GM10248 (cell line): ENCODE data around the gene C12orf76.
A peak's percentile ranks its signal among the peaks of the same experiment; 100 is the strongest.

Experiments
- CTCF ChIA-PET: fragments of 300-600 bp; sonication (Branson Sonifier 250); formaldehyde crosslinking; extraction: SDS; loops from one replicate; lab custom pipeline; 2021; ENCODE audit warnings: antibody characterized with exemption; lab: Yijun Ruan, JAX
- POLR2A ChIA-PET: fragments of 350-650 bp; sonication (Branson Sonifier 250); formaldehyde crosslinking; extraction: SDS; loops from one replicate; lab custom pipeline; 2020; ENCODE audit warnings: antibody characterized with exemption; lab: Yijun Ruan, JAX
- DNase-seq: peaks from one replicate; pipeline ENCODE4 v3.0.0; 2012; ENCODE audit errors: extremely low spot score
- CTCF ChIP-seq: IDR thresholded peaks from 2 replicates; pipeline ENCODE4 v1.5.1; 2012; ENCODE audit warnings: mild to moderate bottlenecking, low read depth; ENCODE audit errors: extremely low read depth, missing control alignments, control extremely low read depth

C12orf76 gene

GRCh38 chr12:110006115-110006514 lies 42.2 kb downstream of the C12orf76 start:
- TF ChIP-seq CTCF = no peak
- no peak for DNase-seq
- ChIA-PET CTCF (no interaction called here), POLR2A (no interaction called here)

- no peak for DNase-seq
- no peak for TF ChIP-seq CTCF
- CTCF ChIA-PET = interaction anchor here (1.7 kb wide), 1 partner anchor 17 kb away, joined by 6 read pairs; no protein-coding TSS in a partner anchor
- POLR2A ChIA-PET = no interaction called here
Observed at GRCh38 chr12:110005319-110005973, 42.9 kb downstream of the C12orf76 start.

GRCh38 chr12:110004598-110004997 lies 43.7 kb downstream of the C12orf76 start:
- POLR2A ChIA-PET = no interaction called here
- no peak for TF ChIP-seq CTCF
- peak; percentile 61 for DNase-seq
- CTCF ChIA-PET = interaction anchor here (1.0 to 1.8 kb wide), 3 partner anchors 10 to 427 kb away, joined by 3 to 6 read pairs (median 5); no protein-coding TSS in a partner anchor

GRCh38 chr12:110002676-110003515 lies 45.4 kb downstream of the C12orf76 start:
- ChIA-PET POLR2A (no interaction called here), CTCF (interaction anchor here (1.4 to 2.1 kb wide), 3 partner anchors 8 to 18 kb away, joined by 3 to 5 read pairs (median 5); no protein-coding TSS in a partner anchor)
- no peak for TF ChIP-seq CTCF
- DNase-seq = no peak

- ChIA-PET CTCF (interaction anchor here (1.4 to 2.1 kb wide), 2 partner anchors 9 to 17 kb away, joined by 3 to 5 read pairs; no protein-coding TSS in a partner anchor), POLR2A (no interaction called here)
- DNase-seq = no peak
- TF ChIP-seq CTCF = no peak
Observed at GRCh38 chr12:110001596-110001995, 46.7 kb downstream of the C12orf76 start.

GRCh38 chr12:109999983-110000505 lies 48.3 kb downstream of the C12orf76 start:
- ChIA-PET CTCF (no interaction called here), POLR2A (interaction anchor here (0.6 kb wide), 1 partner anchor 8 kb away, joined by 4 read pairs; no protein-coding TSS in a partner anchor)
- DNase-seq = no peak

More at GRCh38 chr12:109999983-110000505, 48.3 kb downstream of the C12orf76 start:
- no peak for TF ChIP-seq CTCF
